HG03442 (cell line): Measurements from ENCODE around the gene MFAP4.

ENCODE experiments used
- ATAC-seq: cut with Tn5 transposase; IDR thresholded peaks from one replicate; pipeline ENCODE4 v1.9.1; 2021; ENCODE audit warnings: mild to moderate bottlenecking, moderate library complexity; ENCODE audit not compliant: unreplicated experiment

Gene MFAP4

GRCh38 chr17:19386974-19387920 is at the start of gene MFAP4:
Gene MFAP4, minus strand, starts transcription at chr17:19387190. Its CDS starts 35 bp downstream, at chr17:19387155.
- ATAC-seq: no peak

- no peak for ATAC-seq
Measured at GRCh38 chr17:19433727-19434340, 46.8 kb upstream of the MFAP4 start.

- no peak for ATAC-seq
Measured at GRCh38 chr17:19433255-19433654, 46.3 kb upstream of the MFAP4 start.

GRCh38 chr17:19431691-19432090 is 44.7 kb upstream of the MFAP4 start:
- no peak for ATAC-seq

GRCh38 chr17:19426631-19427030 is 39.6 kb upstream of the MFAP4 start:
- no peak for ATAC-seq

GRCh38 chr17:19424934-19425868 is 38.2 kb upstream of the MFAP4 start:
- no peak for ATAC-seq

GRCh38 chr17:19421926-19422325 is 34.9 kb upstream of the MFAP4 start:
- ATAC-seq: no peak

- ATAC-seq: no peak
Measured at GRCh38 chr17:19421219-19421618, 34.2 kb upstream of the MFAP4 start.

- no peak for ATAC-seq
Measured at GRCh38 chr17:19418251-19418992, 31.4 kb upstream of the MFAP4 start.

- ATAC-seq: no peak
Measured at GRCh38 chr17:19417611-19418010, 30.6 kb upstream of the MFAP4 start.

GRCh38 chr17:19415806-19416775 is 29.1 kb upstream of the MFAP4 start:
- no peak for ATAC-seq

- ATAC-seq: no peak
Measured at GRCh38 chr17:19415311-19415710, 28.3 kb upstream of the MFAP4 start.

GRCh38 chr17:19414396-19415280 is 27.6 kb upstream of the MFAP4 start:
- no peak for ATAC-seq

- ATAC-seq: no peak
Measured at GRCh38 chr17:19413761-19414160, 26.8 kb upstream of the MFAP4 start.

GRCh38 chr17:19412984-19413383 is 26.0 kb upstream of the MFAP4 start:
- ATAC-seq: no peak

GRCh38 chr17:19412510-19412909 is 25.5 kb upstream of the MFAP4 start:
- ATAC-seq: no peak

GRCh38 chr17:19411631-19412030 is 24.6 kb upstream of the MFAP4 start:
- ATAC-seq: no peak
